ENCODE measurements around the gene ADORA1. TPM values are rescaled to one million over a fixed set of nuclear protein-coding genes. Genes with fewer than 3 reads are reported as not detected.

Gene ADORA1
- total and polyA plus RNA-seq, 2 donors (not counting 3 experiments of a cell fraction or from before 2014, with no cell fraction given) = 0.15 TPM; not detected in 1

DNA sequence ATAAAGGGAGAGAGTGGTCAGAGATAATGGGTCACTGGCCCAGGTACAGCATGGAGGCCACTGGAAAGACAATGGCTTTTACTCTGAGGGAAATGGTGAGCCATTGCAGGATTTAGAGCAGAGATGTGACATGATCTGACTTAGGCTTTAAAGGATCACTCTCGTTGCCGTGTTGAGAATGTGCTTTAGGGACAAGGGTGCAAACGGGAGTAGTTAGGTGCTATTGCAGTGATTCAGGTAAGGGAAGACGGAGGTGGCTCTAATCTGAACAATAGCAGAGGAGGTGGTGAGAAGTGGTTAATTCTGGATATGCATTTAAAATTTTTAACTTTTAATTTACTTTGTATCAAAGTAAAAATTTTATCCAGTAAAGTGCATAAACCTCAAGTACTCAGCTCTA, 9.8 kb downstream of the ADORA1 start:
- CTCF ChIA-PET = interaction anchor here (0.9 kb wide), 1 partner anchor 9 kb away, joined by 3 read pairs; no protein-coding TSS in a partner anchor
- Histone ChIP-seq H3K4me1 (ENCODE audit: control insufficient read depth, extremely low read depth, insufficient read depth, low read length) (no peaks in the 10 kb centered on the region), H3K9me3 (replicated peaks; ENCODE audit: control insufficient read depth, insufficient read depth, low read length) (no peaks in the 10 kb centered on the region), H3K4me2 (ENCODE audit: insufficient read depth, low read length) (no peak overlapping the region), H2AFZ (ENCODE audit: low read depth, low read length) (no peak overlapping the region), H3K27ac (ENCODE audit: insufficient read depth, low read depth, low read length) (no peak overlapping the region), H3K9ac (replicated peaks; ENCODE audit: extremely low read depth, insufficient read depth, low read length) (no peak overlapping the region), H3K27me3 (ENCODE audit: control insufficient read depth in 2 of 2, insufficient read depth in 2 of 2, low read length in 2 of 2) (peaks cover 10 to 13% of the 10 kb centered on the region in 2 experiments), H3K36me3 (ENCODE audit: control insufficient read depth in 2 of 2, extremely low read depth in 1 of 2, insufficient read depth in 2 of 2, low read length in 2 of 2) (no peaks in the 10 kb centered on the region), H3K79me2 (ENCODE audit: control insufficient read depth, insufficient read depth, low read length) (no peaks in the 10 kb centered on the region), H3K4me3 (replicated peaks in 1 of 3; ENCODE audit: insufficient read depth in 1 of 3, low read depth in 1 of 3, low read length in 3 of 3) (no peak overlapping the region), H4K20me1 (replicated peaks; ENCODE audit: control insufficient read depth, extremely low read depth, insufficient read depth, low read length) (no peaks in the 10 kb centered on the region), H3K9me1 (replicated peaks; ENCODE audit: control insufficient read depth, extremely low read depth, insufficient read depth, low read length) (no peaks in the 10 kb centered on the region)
- intact Hi-C loops (cut with micrococcal nuclease) = no loop called here
- TF ChIP-seq POLR2AphosphoS5 (IDR thresholded peaks at IDR 0.05; ENCODE audit: insufficient read depth, low read depth, low read length) = no peak
- TF ChIP-seq EZH2 (IDR thresholded peaks at IDR 0.05; ENCODE audit: borderline replicate concordance, low read depth, low read length, severe bottlenecking) = no peak
- no peak for TF ChIP-seq FOS (IDR thresholded peaks at IDR 0.05; ENCODE audit: borderline replicate concordance, insufficient read depth, low read length)
- TF ChIP-seq MYC (IDR thresholded peaks at IDR 0.05; ENCODE audit: low read depth, low read length) = no peak
- no peak for TF ChIP-seq MAX (IDR thresholded peaks at IDR 0.05; ENCODE audit: insufficient read depth, insufficient read length)
- no peak for TF ChIP-seq JUN (IDR thresholded peaks at IDR 0.05; ENCODE audit: borderline replicate concordance, insufficient read depth, insufficient read length, low read depth)
- no peak for TF ChIP-seq POLR2A (IDR thresholded peaks at IDR 0.05; ENCODE audit: low read depth, low read length)
- TF ChIP-seq, protein P1, sequence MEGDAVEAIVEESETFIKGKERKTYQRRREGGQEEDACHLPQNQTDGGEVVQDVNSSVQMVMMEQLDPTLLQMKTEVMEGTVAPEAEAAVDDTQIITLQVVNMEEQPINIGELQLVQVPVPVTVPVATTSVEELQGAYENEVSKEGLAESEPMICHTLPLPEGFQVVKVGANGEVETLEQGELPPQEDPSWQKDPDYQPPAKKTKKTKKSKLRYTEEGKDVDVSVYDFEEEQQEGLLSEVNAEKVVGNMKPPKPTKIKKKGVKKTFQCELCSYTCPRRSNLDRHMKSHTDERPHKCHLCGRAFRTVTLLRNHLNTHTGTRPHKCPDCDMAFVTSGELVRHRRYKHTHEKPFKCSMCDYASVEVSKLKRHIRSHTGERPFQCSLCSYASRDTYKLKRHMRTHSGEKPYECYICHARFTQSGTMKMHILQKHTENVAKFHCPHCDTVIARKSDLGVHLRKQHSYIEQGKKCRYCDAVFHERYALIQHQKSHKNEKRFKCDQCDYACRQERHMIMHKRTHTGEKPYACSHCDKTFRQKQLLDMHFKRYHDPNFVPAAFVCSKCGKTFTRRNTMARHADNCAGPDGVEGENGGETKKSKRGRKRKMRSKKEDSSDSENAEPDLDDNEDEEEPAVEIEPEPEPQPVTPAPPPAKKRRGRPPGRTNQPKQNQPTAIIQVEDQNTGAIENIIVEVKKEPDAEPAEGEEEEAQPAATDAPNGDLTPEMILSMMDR (IDR thresholded peaks at IDR 0.05; ENCODE audit: extremely low read depth in 1 of 2, insufficient read depth in 1 of 2, low read depth in 1 of 2, low read length in 2 of 2) = no peak
- no peak for TF ChIP-seq GATA2 (IDR thresholded peaks at IDR 0.05; ENCODE audit: insufficient read depth, insufficient read length, low read depth, low read length)
- DNase-seq (ENCODE audit: low read depth, low spot score) (no peak), FAIRE-seq (no peak)
- dilution Hi-C loops (cut with MboI; ENCODE audit: extremely low pct_ligation_motif_present, low sequenced_read_pairs) = no loop called here
- POLR2A ChIA-PET = no interaction called here
- no TSS peak for BruUV-seq (replicated peaks)
